ENCODE measurements around the gene ZNF296. TPM values are rescaled to one million over a fixed set of nuclear protein-coding genes. Genes with fewer than 3 reads are reported as not detected.

ZNF296 gene
- total and polyA plus RNA-seq, 2 donors from 2014 or later, result 1.2 to 2.1 TPM

GRCh38 chr19:45038931-45039893, 37.1 kb downstream of the ZNF296 start, which contains the start of gene CLASRP:
Gene CLASRP, plus strand, starts transcription at chr19:45039045. Its CDS starts 1,168 bp downstream, at chr19:45040213.
- H3K4me3 ChIP-seq (ENCODE audit: low read length in 3 of 3), result peak within 1 kb of the TSS; percentile 73 to 93 (median 89)
- intact Hi-C loops (cut with DNase I), result loop anchor here (10.0 kb wide), 1 partner anchor 146 kb away; no protein-coding TSS in a partner anchor
- H3K27me3 ChIP-seq (ENCODE audit: control insufficient read depth, insufficient read depth, low read length), result no peaks in the 10 kb centered on the region
- peak within 1 kb of the TSS; percentile 77 to 94 (median 81) for H3K9ac ChIP-seq (ENCODE audit: low read length in 3 of 3)
- no peaks in the 10 kb centered on the region for H3K9me3 ChIP-seq (ENCODE audit: control insufficient read depth in 2 of 3, insufficient read depth in 1 of 3, low read length in 3 of 3)
- H3K4me1 ChIP-seq (ENCODE audit: control insufficient read depth in 2 of 3, insufficient read depth in 2 of 3, low read depth in 1 of 3, low read length in 3 of 3), result peaks cover 7 to 16% (median 8%) of the 10 kb centered on the region in 3 donors
- DNase-seq (peak; percentile 90 to 97 (median 96)), FAIRE-seq (peak; percentile 73)
- TF ChIP-seq CTCF (IDR thresholded peaks at IDR 0.05; ENCODE audit: borderline replicate concordance, extremely low read depth, insufficient read depth), result no peak
- peaks cover 9 to 18% (median 16%) of the 10 kb centered on the region in 3 donors for H3K36me3 ChIP-seq (ENCODE audit: control insufficient read depth in 2 of 3, insufficient read depth in 3 of 3, low read length in 3 of 3)
- H3K27ac ChIP-seq (ENCODE audit: low read depth in 2 of 2, low read length in 2 of 2), result peak within 1 kb of the TSS; percentile 91 to 95

- Histone ChIP-seq H3K27ac (ENCODE audit: low read depth in 2 of 2, low read length in 2 of 2) (no peak overlapping the region), H3K9ac (ENCODE audit: low read length in 3 of 3) (no peak overlapping the region), H3K27me3 (ENCODE audit: control insufficient read depth, insufficient read depth, low read length) (no peaks in the 10 kb centered on the region), H3K4me3 (ENCODE audit: low read length in 3 of 3) (no peak overlapping the region), H3K36me3 (ENCODE audit: control insufficient read depth in 2 of 3, insufficient read depth in 3 of 3, low read length in 3 of 3) (peaks cover 7 to 21% (median 14%) of the 10 kb centered on the region in 3 donors), H3K9me3 (ENCODE audit: control insufficient read depth in 2 of 3, insufficient read depth in 1 of 3, low read length in 3 of 3) (no peaks in the 10 kb centered on the region), H3K4me1 (ENCODE audit: control insufficient read depth in 2 of 3, insufficient read depth in 2 of 3, low read depth in 1 of 3, low read length in 3 of 3) (peaks cover 7 to 15% (median 8%) of the 10 kb centered on the region in 3 donors)
- intact Hi-C loops (cut with DNase I), result loop anchor here (10.0 kb wide), 1 partner anchor 147 kb away; no protein-coding TSS in a partner anchor
- no peak for FAIRE-seq
- TF ChIP-seq CTCF (IDR thresholded peaks at IDR 0.05; ENCODE audit: borderline replicate concordance, extremely low read depth, insufficient read depth), result no peak
- peak in 1 of 5 donors; percentile 78 for DNase-seq
Measured at GRCh38 chr19:45037393-45038169, 38.7 kb downstream of the ZNF296 start.

- FAIRE-seq (no peak), DNase-seq (no peak)
- Histone ChIP-seq H3K4me3 (ENCODE audit: low read length in 3 of 3) (no peak overlapping the region), H3K4me1 (ENCODE audit: control insufficient read depth in 2 of 3, insufficient read depth in 2 of 3, low read depth in 1 of 3, low read length in 3 of 3) (peaks cover 7 to 9% (median 8%) of the 10 kb centered on the region in 3 donors), H3K36me3 (ENCODE audit: control insufficient read depth in 2 of 3, insufficient read depth in 3 of 3, low read length in 3 of 3) (peaks cover 7 to 16% (median 9%) of the 10 kb centered on the region in 3 donors), H3K9me3 (ENCODE audit: control insufficient read depth in 2 of 3, insufficient read depth in 1 of 3, low read length in 3 of 3) (no peaks in the 10 kb centered on the region), H3K27ac (ENCODE audit: low read depth in 2 of 2, low read length in 2 of 2) (no peak overlapping the region), H3K27me3 (ENCODE audit: control insufficient read depth, insufficient read depth, low read length) (no peaks in the 10 kb centered on the region), H3K9ac (ENCODE audit: low read length in 3 of 3) (no peak overlapping the region)
- TF ChIP-seq CTCF (IDR thresholded peaks at IDR 0.05; ENCODE audit: borderline replicate concordance, extremely low read depth, insufficient read depth), result no peak
- intact Hi-C loops (cut with DNase I), result loop anchor here (10.0 kb wide), 1 partner anchor 149 kb away; no protein-coding TSS in a partner anchor
Measured at GRCh38 chr19:45035755-45036154, 40.5 kb downstream of the ZNF296 start.

Measured in kidney (tissue), 14 donors.